ENCODE data around the gene FAM53B.

DNA sequence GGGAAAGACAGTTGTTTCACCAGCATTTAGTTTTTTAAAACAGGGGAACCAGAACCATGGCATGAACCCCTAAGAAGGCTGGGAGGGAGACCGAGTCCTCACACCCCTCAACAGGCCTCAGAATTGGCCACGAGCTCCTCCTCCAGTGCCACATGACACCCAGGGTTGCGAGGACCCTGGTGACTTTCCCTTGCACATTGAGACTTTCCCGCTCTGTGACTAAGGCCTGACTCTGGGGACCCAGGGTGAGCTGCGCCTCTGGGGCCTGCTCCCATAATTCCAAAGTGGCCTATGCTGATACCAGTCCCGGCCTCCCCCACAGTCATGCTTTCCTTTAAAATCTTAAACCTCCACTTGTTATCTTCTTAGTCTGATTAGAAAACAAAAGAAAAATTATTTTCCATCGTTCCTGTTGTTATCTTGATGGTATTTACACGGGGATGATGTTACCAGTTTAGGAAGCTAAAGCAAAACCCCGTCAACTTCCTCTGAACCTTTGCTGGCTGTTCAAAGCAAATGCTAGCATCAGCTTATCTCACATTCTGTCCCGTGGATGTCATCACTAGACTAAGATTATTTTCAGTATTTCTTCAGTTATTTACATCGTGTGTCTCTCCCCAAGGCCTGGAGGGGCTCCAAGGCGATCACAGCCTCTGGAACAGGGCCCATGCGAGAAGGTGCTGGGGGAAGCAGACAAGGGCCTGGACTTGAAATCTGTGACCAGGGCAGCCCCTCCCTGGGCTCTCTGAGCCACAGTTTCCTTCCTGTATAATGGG lies 42.1 kb downstream of the FAM53B start:
- TF ChIP-seq, protein P1, sequence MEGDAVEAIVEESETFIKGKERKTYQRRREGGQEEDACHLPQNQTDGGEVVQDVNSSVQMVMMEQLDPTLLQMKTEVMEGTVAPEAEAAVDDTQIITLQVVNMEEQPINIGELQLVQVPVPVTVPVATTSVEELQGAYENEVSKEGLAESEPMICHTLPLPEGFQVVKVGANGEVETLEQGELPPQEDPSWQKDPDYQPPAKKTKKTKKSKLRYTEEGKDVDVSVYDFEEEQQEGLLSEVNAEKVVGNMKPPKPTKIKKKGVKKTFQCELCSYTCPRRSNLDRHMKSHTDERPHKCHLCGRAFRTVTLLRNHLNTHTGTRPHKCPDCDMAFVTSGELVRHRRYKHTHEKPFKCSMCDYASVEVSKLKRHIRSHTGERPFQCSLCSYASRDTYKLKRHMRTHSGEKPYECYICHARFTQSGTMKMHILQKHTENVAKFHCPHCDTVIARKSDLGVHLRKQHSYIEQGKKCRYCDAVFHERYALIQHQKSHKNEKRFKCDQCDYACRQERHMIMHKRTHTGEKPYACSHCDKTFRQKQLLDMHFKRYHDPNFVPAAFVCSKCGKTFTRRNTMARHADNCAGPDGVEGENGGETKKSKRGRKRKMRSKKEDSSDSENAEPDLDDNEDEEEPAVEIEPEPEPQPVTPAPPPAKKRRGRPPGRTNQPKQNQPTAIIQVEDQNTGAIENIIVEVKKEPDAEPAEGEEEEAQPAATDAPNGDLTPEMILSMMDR (IDR thresholded peaks at IDR 0.05) = no peak
- no peak for TF ChIP-seq POLR2A (IDR thresholded peaks at IDR 0.05)

Data from Peyer's patch (tissue), 4 donors.